ENCODE data around the gene DAAM2.

DAAM2 gene

GRCh38 chr6:39909701-39910100, 117.5 kb downstream of the DAAM2 start:
- no peak for DNase-seq (ENCODE audit: low spot score)

DNA sequence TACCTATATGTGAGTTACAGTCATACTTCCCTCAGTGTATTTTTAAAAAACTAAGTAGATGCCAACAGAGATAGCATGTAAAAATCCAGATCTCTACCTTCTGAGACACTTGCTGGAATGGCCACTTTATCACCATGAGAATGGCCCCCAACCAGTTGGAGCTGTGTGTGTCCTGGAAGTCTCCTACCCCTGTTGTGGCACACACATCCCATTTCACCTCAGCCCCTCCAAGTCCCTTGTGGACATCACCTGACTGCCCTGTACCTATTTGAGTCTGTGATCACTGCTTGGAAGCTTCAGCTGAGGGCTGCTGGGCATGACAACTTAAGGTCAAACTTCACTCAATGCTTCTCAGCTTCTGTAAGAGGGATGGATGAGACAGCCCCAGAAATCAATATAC, 118.0 kb downstream of the DAAM2 start:
- DNase-seq (ENCODE audit: low spot score): no peak

DNA sequence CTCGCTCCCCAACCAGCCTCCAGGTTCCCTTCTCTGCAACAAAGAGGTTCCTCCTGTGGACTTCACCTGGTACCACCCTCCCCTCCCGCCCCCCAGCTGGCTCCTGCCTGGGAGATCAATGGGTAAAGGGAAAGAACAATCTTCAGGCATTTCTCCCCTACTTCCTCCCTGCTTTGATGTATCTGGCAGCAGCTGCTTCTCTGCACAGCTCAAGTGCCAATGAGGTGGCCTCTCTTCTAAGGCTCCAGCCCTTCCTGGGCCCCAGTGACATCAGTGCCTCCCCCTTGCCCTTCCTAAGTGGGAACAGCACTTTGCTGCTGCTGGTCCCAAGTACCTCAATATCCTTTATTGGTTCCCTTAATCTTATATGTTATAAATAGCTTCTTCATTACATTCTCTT, 118.6 kb downstream of the DAAM2 start:
- no peak for DNase-seq (ENCODE audit: low spot score)

DNA sequence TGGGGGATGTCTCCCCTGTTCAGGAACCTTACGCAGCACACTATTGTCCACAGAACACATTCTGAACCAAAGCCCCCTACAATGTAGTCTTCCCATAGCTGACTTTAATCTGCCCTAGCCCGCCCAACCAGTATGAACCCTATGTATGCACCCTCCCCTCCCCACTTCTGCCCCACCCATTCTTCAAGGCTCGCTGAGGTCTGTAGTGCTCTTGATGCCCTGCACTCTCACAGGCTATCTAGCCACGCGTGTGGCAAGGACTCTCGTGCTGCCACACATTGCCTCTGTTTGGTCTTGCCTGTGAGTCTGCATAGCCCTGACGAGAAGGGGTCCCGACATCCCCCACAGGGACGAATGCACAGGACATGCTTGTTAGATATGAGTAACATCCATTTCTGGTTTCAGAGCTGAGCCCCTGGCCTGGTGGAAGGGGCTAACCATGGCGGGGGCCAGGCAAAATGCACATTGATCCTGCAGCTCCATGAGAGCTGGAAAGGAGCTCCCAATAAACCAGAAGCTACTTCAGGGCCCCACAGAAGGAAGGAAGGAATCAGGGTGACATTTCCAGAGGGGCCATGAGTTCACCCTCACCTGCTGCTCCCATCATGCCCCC, 119.4 kb downstream of the DAAM2 start:
- DNase-seq (ENCODE audit: low spot score): no peak

DNA sequence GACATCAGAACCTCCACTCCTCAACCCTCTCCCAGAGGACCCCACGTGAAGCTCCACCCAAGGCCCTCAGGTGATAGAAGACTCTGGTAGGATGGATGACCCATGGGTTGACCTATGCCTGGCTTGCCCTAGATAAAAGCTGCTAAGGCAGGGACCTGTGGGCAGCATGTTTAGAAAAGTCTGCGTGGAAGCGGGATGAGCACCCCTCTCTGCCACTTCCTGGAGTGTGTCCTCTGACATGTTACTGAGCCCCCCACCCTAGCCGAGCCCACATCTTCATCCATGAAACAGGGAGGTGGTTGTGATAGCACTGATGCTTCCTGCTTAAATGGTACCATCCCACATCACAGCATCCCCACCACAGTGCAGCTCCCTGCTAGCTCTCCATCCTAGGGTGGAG, 120.3 kb downstream of the DAAM2 start:
- DNase-seq (ENCODE audit: low spot score): no peak

GRCh38 chr6:39913391-39913916, 121.3 kb downstream of the DAAM2 start:
- DNase-seq (ENCODE audit: low spot score): no peak

GRCh38 chr6:39914239-39914638, 122.1 kb downstream of the DAAM2 start:
- no peak for DNase-seq (ENCODE audit: low spot score)

DNA sequence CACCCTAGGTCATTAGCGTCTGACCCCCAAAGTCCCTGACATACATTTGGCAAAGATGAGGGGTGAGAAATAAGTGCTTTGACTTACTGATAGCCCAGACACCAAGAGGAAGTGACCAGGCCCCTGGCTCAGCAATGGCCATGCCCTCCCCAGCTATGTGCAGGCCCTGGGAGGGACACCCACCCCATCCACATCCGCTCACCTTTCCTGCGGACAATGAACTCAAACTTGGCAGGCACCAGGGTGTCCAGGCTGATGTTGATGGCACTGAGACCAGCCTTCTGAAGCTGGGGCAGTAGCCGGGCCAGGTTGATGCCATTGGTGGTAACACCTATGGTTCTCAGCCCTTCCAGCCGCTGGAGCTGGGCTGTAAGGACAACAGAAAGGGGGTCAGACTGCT, 123.7 kb downstream of the DAAM2 start:
- DNase-seq (ENCODE audit: low spot score): no peak

DNA sequence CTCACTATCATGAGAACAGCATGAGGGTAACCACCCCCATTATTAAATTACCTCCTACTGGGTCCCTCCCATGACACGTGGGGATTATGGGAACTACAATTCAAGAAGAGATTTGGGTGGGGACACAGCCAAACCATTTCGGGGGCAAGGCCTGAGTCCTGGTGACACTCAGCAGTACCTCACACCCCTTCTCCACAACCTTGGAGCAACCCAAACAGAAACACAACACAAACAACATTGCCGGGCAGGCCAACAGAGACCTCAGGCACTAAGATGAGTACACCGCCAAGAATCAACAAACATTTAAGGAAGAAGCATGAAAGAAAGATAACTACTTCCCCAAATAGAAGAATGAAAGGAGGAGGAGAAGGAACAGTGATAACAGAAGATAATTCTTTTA, 125.2 kb downstream of the DAAM2 start:
- no peak for DNase-seq (ENCODE audit: low spot score)

DNA sequence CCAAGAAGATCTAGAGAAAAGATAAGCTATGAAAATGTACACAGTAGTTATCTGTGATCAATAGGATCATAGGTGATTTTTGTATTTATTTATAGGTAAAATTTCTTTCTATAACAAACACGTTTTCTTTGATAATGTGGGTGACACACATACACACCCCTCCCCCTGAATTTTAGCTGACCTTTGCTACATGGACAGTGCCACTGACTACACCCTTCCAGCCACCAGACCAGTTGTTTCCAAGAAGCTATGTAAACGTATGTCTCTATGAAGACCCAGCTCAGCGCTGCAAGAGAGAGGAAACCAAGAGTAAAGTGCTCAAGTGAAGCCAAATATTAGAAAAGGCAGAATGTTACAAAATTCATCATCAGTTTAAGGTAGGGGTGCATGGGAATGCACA, 125.8 kb downstream of the DAAM2 start:
- DNase-seq (ENCODE audit: low spot score): no peak

GRCh38 chr6:39918831-39919230, 126.7 kb downstream of the DAAM2 start:
- no peak for DNase-seq (ENCODE audit: low spot score)

DNA sequence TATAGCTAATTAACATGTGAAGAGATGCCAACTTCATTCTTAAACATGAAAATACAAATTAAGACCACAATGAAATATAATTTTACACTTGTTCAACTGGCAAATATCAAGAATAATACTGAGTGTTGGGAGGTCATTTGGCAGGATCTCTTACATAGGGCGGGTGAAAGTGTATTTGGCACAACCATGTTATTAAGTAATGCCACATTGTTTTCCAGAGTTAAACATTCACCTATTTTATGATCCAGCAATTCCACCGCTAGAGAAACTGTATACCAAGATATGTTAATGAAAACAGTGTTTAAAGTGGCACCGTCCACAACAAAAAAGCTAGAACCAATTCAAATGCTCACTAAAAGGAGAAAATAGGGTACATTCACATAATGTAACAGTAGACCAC, 128.0 kb downstream of the DAAM2 start:
- no peak for DNase-seq (ENCODE audit: low spot score)

- DNase-seq (ENCODE audit: low spot score): no peak
Observed at GRCh38 chr6:39922821-39923220, 130.6 kb downstream of the DAAM2 start.

GRCh38 chr6:39923394-39923793, 131.2 kb downstream of the DAAM2 start:
- DNase-seq (ENCODE audit: low spot score): no peak

DNA sequence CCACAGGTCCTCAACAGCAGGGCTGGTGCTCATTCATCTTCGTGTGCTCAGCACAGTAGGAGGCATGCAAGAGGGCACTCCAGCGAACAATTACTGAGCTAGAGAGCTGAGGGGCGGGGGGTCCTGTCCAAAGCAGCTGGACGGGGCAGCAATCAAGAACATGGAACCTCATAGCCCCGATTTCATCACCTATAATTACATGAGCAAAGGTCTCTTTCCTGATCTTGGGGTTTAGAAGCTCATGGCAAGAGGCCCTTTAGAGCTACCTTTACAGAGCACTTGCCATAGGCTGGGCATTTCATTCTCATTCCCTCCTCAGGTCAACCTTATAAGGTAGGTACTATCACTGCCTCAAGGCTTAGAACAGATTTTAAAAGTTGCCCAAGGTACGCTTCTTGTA, 131.7 kb downstream of the DAAM2 start:
- no peak for DNase-seq (ENCODE audit: low spot score)

GRCh38 chr6:39924283-39924682, 132.1 kb downstream of the DAAM2 start:
- no peak for DNase-seq (ENCODE audit: low spot score)

GRCh38 chr6:39925191-39925930, 133.2 kb downstream of the DAAM2 start:
- DNase-seq (ENCODE audit: low spot score): no peak

DNA sequence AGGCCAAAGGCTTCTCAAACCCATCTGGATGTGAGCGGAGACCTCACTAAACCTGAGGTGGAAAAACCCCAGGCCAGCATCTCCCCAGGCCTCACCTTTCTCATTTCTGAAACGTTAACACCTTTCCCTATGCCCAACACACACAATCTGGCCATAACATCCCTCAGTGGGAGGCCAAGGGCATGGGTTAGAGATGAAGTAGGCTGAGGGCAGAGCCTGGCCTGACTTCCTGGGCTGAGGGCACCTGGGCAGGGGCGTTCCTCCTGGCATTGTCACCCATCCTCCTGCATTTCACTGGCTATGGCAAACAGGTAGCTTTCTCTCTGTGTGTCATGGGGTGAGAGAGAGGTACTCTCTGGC, 133.7 kb downstream of the DAAM2 start:
- no peak for DNase-seq (ENCODE audit: low spot score)

DNA sequence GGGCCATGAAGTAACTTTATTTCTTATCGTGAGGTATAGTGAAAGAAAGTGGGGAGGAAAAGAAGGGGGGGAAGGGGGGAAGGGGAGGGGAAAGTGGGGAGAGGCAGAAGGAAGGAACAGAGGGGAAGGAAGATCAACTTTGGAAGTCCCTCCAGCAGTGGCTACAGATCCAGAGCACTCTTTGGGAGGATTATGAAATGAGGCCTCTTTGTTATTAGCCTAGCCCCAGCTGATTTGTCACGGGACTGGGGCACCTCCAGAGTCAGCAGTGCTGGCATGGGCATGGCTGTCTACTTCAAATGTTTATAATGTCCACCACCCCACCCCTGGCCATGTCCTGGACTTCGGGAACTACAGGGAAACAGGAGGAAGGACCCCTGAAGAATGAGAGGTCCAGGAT, 134.5 kb downstream of the DAAM2 start:
- DNase-seq (ENCODE audit: low spot score): peak; percentile 8

DNA sequence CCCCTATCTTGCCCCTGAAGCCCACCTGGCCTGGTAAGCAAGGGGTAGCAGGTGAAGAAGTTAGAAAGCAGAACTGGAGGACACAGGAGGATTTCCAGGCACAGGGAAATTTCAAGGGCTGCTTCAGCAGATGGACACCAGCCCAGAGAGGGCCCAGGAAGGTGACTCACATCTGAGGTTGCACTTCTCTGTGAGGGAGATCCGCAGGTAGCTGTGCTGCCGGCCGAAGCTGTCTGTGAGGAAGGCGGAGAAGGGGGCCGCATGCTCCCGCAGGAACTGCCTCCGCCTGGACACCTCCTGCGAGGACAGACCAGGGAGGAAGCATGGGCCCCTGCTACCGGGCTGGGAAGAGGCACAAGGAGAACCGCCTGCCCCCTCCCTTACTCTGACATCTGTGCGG, 135.0 kb downstream of the DAAM2 start:
- DNase-seq (ENCODE audit: low spot score): no peak

DNA sequence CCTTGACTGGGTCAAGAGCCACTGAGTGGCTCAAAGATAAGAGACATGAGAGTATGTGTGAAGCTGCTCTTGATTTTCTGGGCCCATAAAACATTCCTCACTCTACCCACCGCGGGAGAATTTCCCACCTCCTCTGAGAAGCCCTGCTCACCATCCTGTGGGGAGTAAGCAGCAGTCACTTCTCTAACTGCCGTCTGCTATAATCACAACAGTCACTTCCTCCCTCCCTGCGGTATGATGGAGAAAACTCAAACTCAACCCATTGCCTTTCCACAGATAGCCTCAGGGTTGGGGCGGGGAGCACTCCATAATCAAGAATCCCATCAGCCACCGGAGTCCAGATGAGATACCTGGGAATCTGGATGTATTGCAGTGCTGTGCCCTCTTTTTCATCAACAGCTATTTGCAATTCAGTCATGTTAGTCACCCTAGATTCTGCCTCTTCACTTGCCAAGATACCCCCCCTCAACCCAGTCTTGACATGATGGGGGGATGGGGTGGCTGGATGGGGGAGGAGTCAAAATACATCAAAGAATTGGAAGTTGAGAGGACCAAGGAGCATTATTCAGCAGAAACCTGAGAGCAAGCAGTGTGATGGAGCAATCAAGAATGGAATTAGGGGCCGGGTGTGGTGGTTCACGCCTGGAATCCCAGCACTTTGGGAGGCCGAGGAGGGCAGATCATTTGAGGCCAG, 137.0 kb downstream of the DAAM2 start:
- DNase-seq (ENCODE audit: low spot score): no peak

DNA sequence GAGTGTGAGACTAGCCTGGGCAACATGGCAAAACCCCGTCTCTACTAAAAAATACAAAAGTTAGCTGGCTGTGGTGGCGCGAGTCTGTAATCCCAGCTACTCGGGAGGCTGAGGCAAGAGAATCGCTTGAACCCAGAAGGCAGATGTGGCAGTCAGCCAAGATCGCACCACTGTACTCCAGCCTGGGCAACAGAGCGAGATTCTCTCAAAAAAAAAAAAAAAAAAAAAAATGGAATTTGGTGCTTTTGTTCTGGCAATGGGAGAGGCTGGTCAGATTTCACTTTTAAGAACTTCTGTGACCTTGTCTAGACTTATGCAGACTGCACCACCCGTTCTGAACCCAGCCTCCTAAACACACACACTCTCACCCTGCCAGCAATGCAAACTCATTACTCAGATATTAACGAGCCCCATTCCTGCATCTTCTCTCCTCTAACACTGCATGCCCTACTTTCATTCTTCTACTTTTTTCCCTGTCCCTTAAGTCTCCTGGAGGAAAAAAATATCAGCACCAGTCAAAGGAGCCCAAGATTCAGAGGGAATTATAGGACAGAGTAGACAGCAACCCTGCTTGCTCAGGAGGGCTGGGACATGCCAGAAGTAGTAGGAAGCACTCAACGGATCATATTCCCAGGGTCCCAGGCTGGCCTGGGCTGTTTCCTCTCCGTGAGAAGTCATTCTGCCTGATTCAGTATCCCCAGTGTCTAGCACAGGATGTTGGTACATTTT, 137.7 kb downstream of the DAAM2 start:
- no peak for DNase-seq (ENCODE audit: low spot score)

DNA sequence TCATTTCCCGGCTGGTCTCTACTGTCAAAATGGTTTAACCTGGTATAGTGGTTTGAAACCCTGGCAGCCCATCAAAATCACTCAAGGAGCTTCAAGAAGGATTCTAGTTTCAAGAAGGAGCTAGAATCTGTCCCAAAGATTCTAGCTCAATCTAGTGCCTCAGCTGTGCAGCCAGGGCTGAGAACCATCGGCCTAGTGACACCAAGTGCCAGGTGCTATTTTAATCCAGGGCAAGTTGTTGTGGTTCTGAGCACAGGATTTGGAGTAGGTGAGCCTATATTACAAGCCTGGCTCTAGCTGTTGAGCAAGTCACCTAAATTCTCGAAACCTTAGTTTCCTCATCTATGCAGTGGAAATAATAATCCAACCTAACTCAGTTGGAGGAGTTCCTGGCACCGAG, 138.4 kb downstream of the DAAM2 start:
- no peak for DNase-seq (ENCODE audit: low spot score)

Data from NAMALWA (cell line).